ENCODE results near the gene BCO2.

The BCO2 gene

GRCh38 chr11:112174789-112175598 is at the start of gene BCO2:
TSS of gene BCO2 (plus strand) at chr11:112175512. CDS start at chr11:112175602, 90 bp downstream.
- peak; percentile 84 for TF ChIP-seq CTCF (IDR thresholded peaks at IDR 0.05; ENCODE audit: low read depth, low read length, missing control alignments)
- no peak within 1 kb of the TSS for H3K4me3 ChIP-seq (ENCODE audit: low read depth, low read length)
- DNase-seq (ENCODE audit: low read depth) = no peak

- TF ChIP-seq CTCF (IDR thresholded peaks at IDR 0.05; ENCODE audit: low read depth, low read length, missing control alignments) = no peak
- no peak overlapping the region for H3K4me3 ChIP-seq (ENCODE audit: low read depth, low read length)
- no peak for DNase-seq (ENCODE audit: low read depth)
Observed at GRCh38 chr11:112127056-112127455, 48.3 kb upstream of the BCO2 start.

GRCh38 chr11:112128483-112129121 is 46.7 kb upstream of the BCO2 start:
- no peak overlapping the region for H3K4me3 ChIP-seq (ENCODE audit: low read depth, low read length)
- no peak for DNase-seq (ENCODE audit: low read depth)
- no peak for TF ChIP-seq CTCF (IDR thresholded peaks at IDR 0.05; ENCODE audit: low read depth, low read length, missing control alignments)

- TF ChIP-seq CTCF (IDR thresholded peaks at IDR 0.05; ENCODE audit: low read depth, low read length, missing control alignments) = no peak
- no peak overlapping the region for H3K4me3 ChIP-seq (ENCODE audit: low read depth, low read length)
- no peak for DNase-seq (ENCODE audit: low read depth)
Observed at GRCh38 chr11:112129656-112130055, 45.7 kb upstream of the BCO2 start.

GRCh38 chr11:112132737-112133136 is 42.6 kb upstream of the BCO2 start:
- TF ChIP-seq CTCF (IDR thresholded peaks at IDR 0.05; ENCODE audit: low read depth, low read length, missing control alignments) = no peak
- H3K4me3 ChIP-seq (ENCODE audit: low read depth, low read length) = no peak overlapping the region
- DNase-seq (ENCODE audit: low read depth) = no peak

- no peak overlapping the region for H3K4me3 ChIP-seq (ENCODE audit: low read depth, low read length)
- no peak for TF ChIP-seq CTCF (IDR thresholded peaks at IDR 0.05; ENCODE audit: low read depth, low read length, missing control alignments)
- DNase-seq (ENCODE audit: low read depth) = no peak
Observed at GRCh38 chr11:112134473-112134872, 40.8 kb upstream of the BCO2 start.
